Neuronal stem cell (in vitro differentiated cells): ENCODE results near the gene DLG5.

Experiments
- DNase-seq: peaks from one replicate; pipeline ENCODE4 v3.0.0-alpha.2; 2013; ENCODE audit warnings: low spot score
- H2AFZ ChIP-seq: one replicate; pipeline ENCODE4 v1.6.1; 2013; ENCODE audit warnings: mild to moderate bottlenecking, low read length, inconsistent platforms
- H2AK5ac ChIP-seq: 2 replicates; pipeline ENCODE4 v1.6.1; 2013; ENCODE audit warnings: low read depth, mild to moderate bottlenecking, inconsistent platforms, low read length, moderate library complexity, mixed read lengths
- H2BK120ac ChIP-seq: 2 replicates; pipeline ENCODE4 v1.6.1; 2013; ENCODE audit warnings: low read depth, mild to moderate bottlenecking, inconsistent platforms, low read length, moderate library complexity, mixed read lengths
- H2BK12ac ChIP-seq: one replicate; pipeline ENCODE4 v1.6.1; 2013; ENCODE audit warnings: low read length, inconsistent platforms
- H2BK15ac ChIP-seq: 2 replicates; pipeline ENCODE4 v1.6.1; 2013; ENCODE audit warnings: mild to moderate bottlenecking, low read length, inconsistent platforms, mixed read lengths
- H2BK5ac ChIP-seq: one replicate; pipeline ENCODE4 v1.6.1; 2013; ENCODE audit warnings: inconsistent platforms, mild to moderate bottlenecking, low read length, moderate library complexity
- H3K14ac ChIP-seq: one replicate; pipeline ENCODE4 v1.6.1; 2013; ENCODE audit warnings: low read length, inconsistent platforms
- H3K18ac ChIP-seq: 2 replicates; pipeline ENCODE4 v1.6.1; 2013; ENCODE audit warnings: low read length, inconsistent platforms
- H3K23ac ChIP-seq: 2 replicates; pipeline ENCODE4 v1.6.1; 2013; ENCODE audit warnings: low read depth, mild to moderate bottlenecking, mixed read lengths, low read length, inconsistent platforms; ENCODE audit not compliant: poor library complexity
- H3K27ac ChIP-seq: replicated peaks from 3 replicates; pipeline ENCODE4 v1.5.1; 2013; ENCODE audit warnings: low read length, inconsistent platforms
- H3K27me3 ChIP-seq, 3 experiments: 2 replicates each; pipeline ENCODE4 v1.6.1; 2013; ENCODE audit warnings: low read length in 3 of 3, mild to moderate bottlenecking in 2 of 3, inconsistent platforms in 1 of 3, low read depth in 1 of 3, mixed read lengths in 1 of 3, moderate library complexity in 1 of 3; ENCODE audit not compliant: control insufficient read depth in 3 of 3, insufficient read depth in 3 of 3
- H3K36me3 ChIP-seq, 2 donors: replicated peaks in 1 of 2; 2 replicates each; pipeline ENCODE4 v1.6.1; 2013; ENCODE audit warnings: low read length in 2 of 2; ENCODE audit not compliant: control insufficient read depth in 2 of 2, insufficient read depth in 2 of 2
- H3K4ac ChIP-seq: 2 replicates; pipeline ENCODE4 v1.6.1; 2013; ENCODE audit warnings: inconsistent platforms, mild to moderate bottlenecking, low read length, moderate library complexity
- H3K4me1 ChIP-seq, 2 donors: 1 replicate in 1 of 2; 2 replicates in 1 of 2; pipeline ENCODE4 v1.6.1; 2013; ENCODE audit warnings: low read length in 2 of 2, low read depth in 1 of 2; ENCODE audit not compliant: control insufficient read depth in 2 of 2, insufficient read depth in 1 of 2
- H3K4me2 ChIP-seq: one replicate; pipeline ENCODE4 v1.6.1; 2013; ENCODE audit warnings: mild to moderate bottlenecking, low read length, inconsistent platforms; ENCODE audit not compliant: insufficient read depth, poor library complexity, severe bottlenecking
- H3K4me3 ChIP-seq, 2 donors: 2 replicates each; pipeline ENCODE4 v1.5.1; 2013; ENCODE audit warnings: low read length in 2 of 2, mild to moderate bottlenecking in 2 of 2, inconsistent platforms in 1 of 2, moderate library complexity in 1 of 2
- H3K79me1 ChIP-seq: one replicate; pipeline ENCODE4 v1.6.1; 2013; ENCODE audit warnings: low read depth, mild to moderate bottlenecking, inconsistent platforms, low read length, moderate library complexity
- H3K9ac ChIP-seq: one replicate; pipeline ENCODE4 v1.6.1; 2013; ENCODE audit warnings: mild to moderate bottlenecking, low read depth, low read length, inconsistent platforms; ENCODE audit not compliant: poor library complexity
- H3K9me3 ChIP-seq, 2 donors: replicated peaks in 1 of 2; 2 replicates each; pipeline versions ENCODE3 to v1.6.1; 2013; ENCODE audit warnings: low read length in 2 of 2, mild to moderate bottlenecking in 2 of 2, inconsistent platforms in 1 of 2, low read depth in 1 of 2, mixed read lengths in 1 of 2, moderate library complexity in 1 of 2; ENCODE audit not compliant: control insufficient read depth in 2 of 2, insufficient read depth in 1 of 2
- H4K8ac ChIP-seq: one replicate; pipeline ENCODE4 v1.6.1; 2013; ENCODE audit warnings: low read depth, mild to moderate bottlenecking, inconsistent platforms, low read length, moderate library complexity
- H4K91ac ChIP-seq: one replicate; pipeline ENCODE4 v1.6.1; 2013; ENCODE audit warnings: low read length, low read depth, mild to moderate bottlenecking, inconsistent platforms; ENCODE audit not compliant: poor library complexity
- WGBS, 2 donors: extraction: QIAGEN DNeasy Blood & Tissue Kit; methylation state at CpG; one replicate each; pipeline ENCODE4 v1.1.7; 2013; ENCODE audit warnings: missing lambda C conversion rate in 2 of 2, mixed read lengths in 1 of 2; ENCODE audit not compliant: insufficient read length in 2 of 2, insufficient replicate concordance in 1 of 2; ENCODE audit errors: extremely low coverage in 2 of 2; 5-methylcytosine and 5-hydroxymethylcytosine counted together

Gene DLG5

DNA sequence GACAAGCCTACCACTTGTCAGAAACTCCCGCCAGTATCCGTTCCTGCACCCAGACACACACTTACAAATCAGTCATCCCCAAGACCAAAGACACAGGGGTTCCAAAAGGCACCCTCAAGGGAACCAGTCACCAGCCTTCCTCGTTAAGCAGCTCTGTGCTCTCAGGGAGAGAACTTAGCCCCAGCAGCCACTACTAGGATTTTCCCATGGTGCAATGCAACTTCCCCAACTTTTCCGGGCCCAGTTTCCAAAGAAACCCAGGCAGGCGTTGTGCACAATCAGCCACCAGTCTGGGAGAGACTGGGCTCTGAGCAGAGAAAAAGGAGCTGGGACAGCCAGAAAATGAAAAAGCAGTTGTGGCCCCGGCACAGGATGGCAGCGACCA is 1.2 kb downstream of the DLG5 start:
- WGBS, 2 donors: no CpG with 5 or more reads among the region's 7 CpGs
- peak overlapping the region; percentile 99 for H2AK5ac ChIP-seq
- peak overlapping the region; percentile 74 for H3K4me2 ChIP-seq
- no peak overlapping the region for H2BK120ac ChIP-seq
- H2BK5ac ChIP-seq: no peak overlapping the region
- no peak overlapping the region for H3K23ac ChIP-seq
- H3K18ac ChIP-seq: peak overlapping the region; percentile 99
- peak overlapping the region; percentile 96 to 99 for H3K4me3 ChIP-seq
- H4K8ac ChIP-seq: no peak overlapping the region
- peaks cover 19% of the 10 kb centered on the region for H3K79me1 ChIP-seq
- peaks cover 4 to 9% of the 10 kb centered on the region in 2 donors for H3K36me3 ChIP-seq
- H3K27me3 ChIP-seq: peaks cover 0 to 7% (median 0%) of the 10 kb centered on the region in 3 experiments
- H3K4ac ChIP-seq: no peak overlapping the region
- H3K14ac ChIP-seq: peak overlapping the region; percentile 90
- H3K9ac ChIP-seq: peak overlapping the region; percentile 100
- H2AFZ ChIP-seq: peak overlapping the region; percentile 91
- peak overlapping the region; percentile 90 for H2BK15ac ChIP-seq
- no peak overlapping the region for H4K91ac ChIP-seq
- H2BK12ac ChIP-seq: no peak overlapping the region
- H3K27ac ChIP-seq: no peak overlapping the region
- H3K4me1 ChIP-seq: peaks cover 11 to 19% of the 10 kb centered on the region in 2 donors
- DNase-seq: no peak
- no peaks in the 10 kb centered on the region for H3K9me3 ChIP-seq

DNA sequence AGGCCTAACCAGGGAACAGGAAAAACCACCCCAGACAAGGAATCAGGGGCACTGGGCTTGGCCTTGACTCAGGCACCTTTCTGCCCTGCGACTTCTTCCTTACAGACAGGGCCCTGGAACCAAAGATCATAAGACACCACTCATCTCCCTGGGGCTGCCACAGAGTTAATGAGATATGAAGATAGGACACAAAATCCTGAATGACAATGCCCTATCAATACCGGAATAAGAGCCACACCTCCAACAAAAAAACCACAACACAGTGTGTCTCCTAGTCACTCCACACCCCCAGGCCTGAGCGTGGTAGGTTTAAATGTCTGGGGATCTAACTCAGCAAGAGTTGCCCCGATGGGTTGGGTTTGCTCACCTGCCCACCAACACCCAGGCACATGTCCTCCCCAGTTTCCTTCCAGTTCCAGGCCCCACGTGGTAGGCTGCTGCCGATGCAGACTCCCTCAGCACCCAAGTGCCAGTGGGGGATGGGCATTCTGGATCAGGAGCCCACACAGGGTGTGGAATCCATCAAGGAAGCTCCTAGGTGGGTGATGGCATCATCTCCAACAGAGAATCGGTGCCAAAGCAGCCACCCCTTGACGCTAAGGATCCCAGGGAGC is 3.9 kb downstream of the DLG5 start:
- no peak overlapping the region for H4K91ac ChIP-seq
- H3K27me3 ChIP-seq: peaks cover 0 to 2% (median 0%) of the 10 kb centered on the region in 3 experiments
- no peak overlapping the region for H3K4me2 ChIP-seq
- peaks cover 4 to 18% of the 10 kb centered on the region in 2 donors for H3K36me3 ChIP-seq
- peak overlapping the region in 1 of 2 donors; percentile 33 for H3K4me3 ChIP-seq
- H3K79me1 ChIP-seq: peaks cover 20% of the 10 kb centered on the region
- no CpG with 5 or more reads among the region's 8 CpGs for WGBS, 2 donors
- no peak overlapping the region for H2AFZ ChIP-seq
- H3K27ac ChIP-seq: no peak overlapping the region
- H4K8ac ChIP-seq: no peak overlapping the region
- H3K23ac ChIP-seq: peak overlapping the region; percentile 1
- H3K4ac ChIP-seq: no peak overlapping the region
- H3K9me3 ChIP-seq: peaks cover 0 to 3% of the 10 kb centered on the region in 2 donors
- no peak overlapping the region for H2BK5ac ChIP-seq
- H2BK120ac ChIP-seq: no peak overlapping the region
- H3K4me1 ChIP-seq: peaks cover 11 to 18% of the 10 kb centered on the region in 2 donors
- H3K18ac ChIP-seq: peak overlapping the region; percentile 15
- no peak overlapping the region for H2BK15ac ChIP-seq
- DNase-seq: no peak
- H2BK12ac ChIP-seq: no peak overlapping the region
- no peak overlapping the region for H2AK5ac ChIP-seq
- no peak overlapping the region for H3K14ac ChIP-seq
- H3K9ac ChIP-seq: no peak overlapping the region

DNA sequence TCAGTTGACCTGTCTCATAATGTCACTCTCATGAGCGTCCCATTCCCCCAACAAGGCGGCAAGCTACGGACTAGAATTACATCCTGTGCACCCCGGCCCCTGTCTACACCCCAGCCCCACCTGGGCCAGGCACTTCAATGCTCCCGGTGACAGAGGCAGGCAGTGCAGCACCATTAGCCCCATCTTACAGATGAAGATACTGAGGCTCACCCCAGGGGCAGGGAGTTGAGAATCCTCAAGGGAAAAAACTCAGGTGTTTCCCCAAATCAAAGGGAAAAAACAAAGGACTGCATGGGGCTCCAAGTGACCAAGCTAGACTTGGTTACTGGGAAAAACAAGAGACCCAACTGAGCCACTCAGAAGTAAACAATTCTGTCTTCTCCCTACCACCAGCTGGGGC is 4.5 kb downstream of the DLG5 start:
- Histone ChIP-seq H4K8ac (no peak overlapping the region), H3K9me3 (peaks cover 0 to 3% of the 10 kb centered on the region in 2 donors)
- WGBS, 2 donors: no CpG with 5 or more reads among the region's 5 CpGs

DNA sequence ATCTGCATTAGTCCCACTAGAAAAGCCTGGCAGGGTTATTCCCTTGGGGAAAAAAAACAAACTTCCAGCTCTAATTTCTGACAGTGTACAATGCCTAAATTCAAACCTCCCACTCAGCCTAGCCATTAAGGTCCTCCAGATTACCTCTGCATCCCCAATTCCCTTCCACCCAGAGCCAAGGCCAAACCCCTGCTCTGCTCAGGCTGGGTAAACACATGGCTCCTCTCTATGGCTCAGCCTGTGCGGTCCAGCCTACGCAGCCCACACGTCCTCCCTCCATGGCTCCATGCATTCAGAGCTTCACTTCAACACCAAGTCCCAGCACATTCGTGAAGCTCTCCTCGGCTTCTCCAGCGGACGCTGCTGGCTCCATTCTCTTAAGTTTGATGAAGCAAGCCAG is 5.2 kb downstream of the DLG5 start:
- Histone ChIP-seq H3K4ac (no peak overlapping the region), H3K4me2 (no peak overlapping the region), H3K9ac (no peak overlapping the region), H3K18ac (peak overlapping the region; percentile 41), H3K4me1 (peaks cover 7 to 13% of the 10 kb centered on the region in 2 donors), H3K14ac (no peak overlapping the region), H2AK5ac (peak overlapping the region; percentile 10), H2BK12ac (no peak overlapping the region), H3K4me3 (no peak overlapping the region), H2BK120ac (no peak overlapping the region), H3K9me3 (peaks cover 0 to 3% of the 10 kb centered on the region in 2 donors), H4K91ac (no peak overlapping the region), H3K27ac (no peak overlapping the region), H2BK15ac (no peak overlapping the region), H3K36me3 (peaks cover 4 to 23% of the 10 kb centered on the region in 2 donors), H2BK5ac (no peak overlapping the region), H4K8ac (no peak overlapping the region), H3K79me1 (peaks cover 20% of the 10 kb centered on the region), H2AFZ (no peak overlapping the region), H3K27me3 (no peaks in the 10 kb centered on the region), H3K23ac (no peak overlapping the region)
- WGBS, 2 donors: no CpG with 5 or more reads among the region's 7 CpGs
- no peak for DNase-seq

More for the DNA sequence above, 4.5 kb downstream of the DLG5 start:
- Histone ChIP-seq H3K27ac (no peak overlapping the region), H3K23ac (no peak overlapping the region), H4K91ac (no peak overlapping the region), H2BK15ac (no peak overlapping the region), H2BK120ac (no peak overlapping the region), H3K4me3 (no peak overlapping the region), H3K79me1 (peaks cover 20% of the 10 kb centered on the region), H3K36me3 (peaks cover 4 to 23% of the 10 kb centered on the region in 2 donors), H2AK5ac (no peak overlapping the region), H3K4me1 (peaks cover 7 to 13% of the 10 kb centered on the region in 2 donors), H3K14ac (no peak overlapping the region), H3K4ac (no peak overlapping the region), H3K4me2 (no peak overlapping the region), H2BK5ac (no peak overlapping the region), H2AFZ (no peak overlapping the region), H3K9ac (no peak overlapping the region), H3K18ac (no peak overlapping the region), H3K27me3 (no peaks in the 10 kb centered on the region), H2BK12ac (no peak overlapping the region)
- DNase-seq: no peak
